Ascending aorta (tissue), 2 donors: ENCODE data around the gene SLC4A9. TPM values are rescaled to one million over a fixed set of nuclear protein-coding genes. Genes with fewer than 3 reads are reported as not detected.

Experiments used
- DNase-seq, 2 donors: peaks; one replicate each; pipeline ENCODE4 v3.0.0-alpha.2; 2019; ENCODE audit warnings: low spot score in 2 of 2
- H3K27ac ChIP-seq, 2 donors: fragments of 200-600 bp; sonication (generic); one replicate each; pipeline ENCODE4 v1.5.1; 2016 to 2017; ENCODE audit warnings: mild to moderate bottlenecking in 1 of 2
- H3K27me3 ChIP-seq: fragments of 200-600 bp; sonication (generic); one replicate; pipeline ENCODE4 v1.5.1; 2017
- H3K36me3 ChIP-seq, 2 donors: fragments of 200-600 bp; sonication (generic); one replicate each; pipeline ENCODE4 v1.5.1; 2016
- H3K4me1 ChIP-seq, 2 donors: fragments of 200-600 bp; sonication (generic); one replicate each; pipeline ENCODE4 v1.5.1; 2016 to 2017; ENCODE audit warnings: mild to moderate bottlenecking in 1 of 2
- H3K4me3 ChIP-seq, 2 donors: fragments of 200-600 bp; sonication (generic); one replicate each; pipeline ENCODE4 v1.5.1; 2016 to 2017; ENCODE audit warnings: mild to moderate bottlenecking in 1 of 2
- H3K9me3 ChIP-seq, 2 donors: fragments of 200-600 bp; sonication (generic); one replicate each; pipeline ENCODE4 v1.5.1; 2016
- intact Hi-C: fragments of 100-400 bp; cut with DNase I; formaldehyde crosslinking; loops from one replicate; pipeline ENCODE4 v1.15.1; 2023
- total RNA-seq: library from RNA; depleted of rRNA; stranded (reverse); fragments of >200 nt; gene quantifications from one replicate; pipeline ENCODE4 v1.1.0, GENCODE V29; 2016
- TF ChIP-seq, protein P1 (sequence below), 3 experiments: fragments of 200-600 bp in 2 of 3; fragments of 450-650 bp in 1 of 3; sonication (generic) in 2 of 3; IDR thresholded peaks; one replicate each; pipeline ENCODE4 v1.5.1; 2016 to 2019; ENCODE audit warnings: antibody characterized with exemption in 3 of 3, mild to moderate bottlenecking in 1 of 3, moderate library complexity in 1 of 3

Gene SLC4A9, protein sequence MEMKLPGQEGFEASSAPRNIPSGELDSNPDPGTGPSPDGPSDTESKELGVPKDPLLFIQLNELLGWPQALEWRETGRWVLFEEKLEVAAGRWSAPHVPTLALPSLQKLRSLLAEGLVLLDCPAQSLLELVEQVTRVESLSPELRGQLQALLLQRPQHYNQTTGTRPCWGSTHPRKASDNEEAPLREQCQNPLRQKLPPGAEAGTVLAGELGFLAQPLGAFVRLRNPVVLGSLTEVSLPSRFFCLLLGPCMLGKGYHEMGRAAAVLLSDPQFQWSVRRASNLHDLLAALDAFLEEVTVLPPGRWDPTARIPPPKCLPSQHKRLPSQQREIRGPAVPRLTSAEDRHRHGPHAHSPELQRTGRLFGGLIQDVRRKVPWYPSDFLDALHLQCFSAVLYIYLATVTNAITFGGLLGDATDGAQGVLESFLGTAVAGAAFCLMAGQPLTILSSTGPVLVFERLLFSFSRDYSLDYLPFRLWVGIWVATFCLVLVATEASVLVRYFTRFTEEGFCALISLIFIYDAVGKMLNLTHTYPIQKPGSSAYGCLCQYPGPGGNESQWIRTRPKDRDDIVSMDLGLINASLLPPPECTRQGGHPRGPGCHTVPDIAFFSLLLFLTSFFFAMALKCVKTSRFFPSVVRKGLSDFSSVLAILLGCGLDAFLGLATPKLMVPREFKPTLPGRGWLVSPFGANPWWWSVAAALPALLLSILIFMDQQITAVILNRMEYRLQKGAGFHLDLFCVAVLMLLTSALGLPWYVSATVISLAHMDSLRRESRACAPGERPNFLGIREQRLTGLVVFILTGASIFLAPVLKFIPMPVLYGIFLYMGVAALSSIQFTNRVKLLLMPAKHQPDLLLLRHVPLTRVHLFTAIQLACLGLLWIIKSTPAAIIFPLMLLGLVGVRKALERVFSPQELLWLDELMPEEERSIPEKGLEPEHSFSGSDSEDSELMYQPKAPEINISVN
- not detected for total RNA-seq

DNA sequence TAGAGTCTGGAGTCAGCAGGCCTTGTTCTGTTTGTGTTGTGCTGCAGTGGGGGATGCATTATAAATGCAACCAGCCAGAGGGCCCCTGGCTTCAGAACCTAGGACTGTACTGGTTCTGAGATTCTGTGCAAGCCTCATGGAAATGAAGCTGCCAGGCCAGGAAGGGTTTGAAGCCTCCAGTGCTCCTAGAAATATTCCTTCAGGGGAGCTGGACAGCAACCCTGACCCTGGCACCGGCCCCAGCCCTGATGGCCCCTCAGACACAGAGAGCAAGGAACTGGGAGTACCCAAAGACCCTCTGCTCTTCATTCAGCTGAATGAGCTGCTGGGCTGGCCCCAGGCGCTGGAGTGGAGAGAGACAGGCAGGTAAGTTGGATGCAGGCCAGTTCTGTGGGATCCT, at the start of gene SLC4A9:
Gene SLC4A9, plus strand, starts transcription at position 94 of the 400 bp plus-strand sequence. Its CDS starts 43 bp downstream, at position 137.
- DNase-seq = no peak
- Histone ChIP-seq H3K27ac (no peak within 1 kb of the TSS), H3K4me1 (peaks cover 0 to 7% of the 10 kb centered on the region in 2 donors), H3K9me3 (no peaks in the 10 kb centered on the region), H3K27me3 (no peaks in the 10 kb centered on the region), H3K36me3 (no peaks in the 10 kb centered on the region), H3K4me3 (no peak within 1 kb of the TSS)
- TF ChIP-seq, protein P1, sequence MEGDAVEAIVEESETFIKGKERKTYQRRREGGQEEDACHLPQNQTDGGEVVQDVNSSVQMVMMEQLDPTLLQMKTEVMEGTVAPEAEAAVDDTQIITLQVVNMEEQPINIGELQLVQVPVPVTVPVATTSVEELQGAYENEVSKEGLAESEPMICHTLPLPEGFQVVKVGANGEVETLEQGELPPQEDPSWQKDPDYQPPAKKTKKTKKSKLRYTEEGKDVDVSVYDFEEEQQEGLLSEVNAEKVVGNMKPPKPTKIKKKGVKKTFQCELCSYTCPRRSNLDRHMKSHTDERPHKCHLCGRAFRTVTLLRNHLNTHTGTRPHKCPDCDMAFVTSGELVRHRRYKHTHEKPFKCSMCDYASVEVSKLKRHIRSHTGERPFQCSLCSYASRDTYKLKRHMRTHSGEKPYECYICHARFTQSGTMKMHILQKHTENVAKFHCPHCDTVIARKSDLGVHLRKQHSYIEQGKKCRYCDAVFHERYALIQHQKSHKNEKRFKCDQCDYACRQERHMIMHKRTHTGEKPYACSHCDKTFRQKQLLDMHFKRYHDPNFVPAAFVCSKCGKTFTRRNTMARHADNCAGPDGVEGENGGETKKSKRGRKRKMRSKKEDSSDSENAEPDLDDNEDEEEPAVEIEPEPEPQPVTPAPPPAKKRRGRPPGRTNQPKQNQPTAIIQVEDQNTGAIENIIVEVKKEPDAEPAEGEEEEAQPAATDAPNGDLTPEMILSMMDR (IDR thresholded peaks at IDR 0.05) = no peak
- intact Hi-C loops = no loop called here

DNA sequence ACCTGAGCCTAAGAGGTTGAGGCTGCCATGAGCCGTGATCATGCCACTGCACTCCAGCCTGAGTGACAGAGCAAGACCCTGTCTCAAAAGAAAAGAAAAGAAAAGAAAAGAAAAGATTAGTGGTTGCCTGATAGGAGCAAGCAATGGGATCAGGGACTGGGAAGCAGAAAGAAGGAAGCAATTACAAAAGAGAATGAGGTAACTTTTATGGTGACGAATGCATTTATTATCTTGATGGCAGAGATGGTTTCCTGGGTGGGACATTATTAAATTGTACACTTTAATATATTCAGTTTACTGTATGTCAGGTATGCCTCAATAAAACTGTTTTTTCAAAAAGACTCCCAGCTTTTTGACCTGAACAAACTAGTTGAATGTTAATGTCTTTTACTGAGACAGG, 49.6 kb upstream of the SLC4A9 start:
- Histone ChIP-seq H3K4me3 (no peak overlapping the region), H3K4me1 (peaks cover 0 to 14% of the 10 kb centered on the region in 2 donors), H3K27ac (peak overlapping the region in 1 of 2 donors; percentile 62), H3K9me3 (no peaks in the 10 kb centered on the region), H3K27me3 (no peaks in the 10 kb centered on the region), H3K36me3 (no peaks in the 10 kb centered on the region)
- DNase-seq = no peak
- TF ChIP-seq, protein P1 (IDR thresholded peaks at IDR 0.05) = no peak
- intact Hi-C loops = no loop called here

DNA sequence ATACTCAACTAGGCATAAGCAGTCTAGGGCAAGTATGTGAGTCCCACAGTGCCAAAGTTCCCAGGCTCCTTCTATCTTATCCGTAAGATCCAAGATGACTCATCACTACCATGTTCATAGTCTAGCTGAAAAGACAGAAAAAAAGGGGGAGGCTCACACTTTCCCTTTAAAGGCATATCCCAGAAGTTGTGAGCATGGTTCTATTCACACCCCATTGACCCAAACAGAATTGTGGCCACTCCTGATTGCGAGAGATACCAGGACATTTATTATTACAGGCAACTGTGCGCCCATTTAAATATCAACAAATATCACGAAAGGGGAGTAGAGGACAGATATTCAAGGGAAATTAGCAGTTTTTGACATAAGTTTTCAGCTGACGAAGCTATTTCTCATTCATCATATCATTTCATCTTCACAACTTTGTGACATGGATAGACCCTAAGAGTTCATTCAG, 49.0 kb upstream of the SLC4A9 start:
- intact Hi-C loops = no loop called here
- Histone ChIP-seq H3K27ac (peak overlapping the region in 1 of 2 donors; percentile 62), H3K36me3 (no peaks in the 10 kb centered on the region), H3K9me3 (no peaks in the 10 kb centered on the region), H3K4me3 (no peak overlapping the region), H3K27me3 (no peaks in the 10 kb centered on the region), H3K4me1 (peaks cover 0 to 14% of the 10 kb centered on the region in 2 donors)
- peak in 1 of 2 donors; percentile 47 for DNase-seq
- TF ChIP-seq, protein P1 (IDR thresholded peaks at IDR 0.05) = no peak

DNA sequence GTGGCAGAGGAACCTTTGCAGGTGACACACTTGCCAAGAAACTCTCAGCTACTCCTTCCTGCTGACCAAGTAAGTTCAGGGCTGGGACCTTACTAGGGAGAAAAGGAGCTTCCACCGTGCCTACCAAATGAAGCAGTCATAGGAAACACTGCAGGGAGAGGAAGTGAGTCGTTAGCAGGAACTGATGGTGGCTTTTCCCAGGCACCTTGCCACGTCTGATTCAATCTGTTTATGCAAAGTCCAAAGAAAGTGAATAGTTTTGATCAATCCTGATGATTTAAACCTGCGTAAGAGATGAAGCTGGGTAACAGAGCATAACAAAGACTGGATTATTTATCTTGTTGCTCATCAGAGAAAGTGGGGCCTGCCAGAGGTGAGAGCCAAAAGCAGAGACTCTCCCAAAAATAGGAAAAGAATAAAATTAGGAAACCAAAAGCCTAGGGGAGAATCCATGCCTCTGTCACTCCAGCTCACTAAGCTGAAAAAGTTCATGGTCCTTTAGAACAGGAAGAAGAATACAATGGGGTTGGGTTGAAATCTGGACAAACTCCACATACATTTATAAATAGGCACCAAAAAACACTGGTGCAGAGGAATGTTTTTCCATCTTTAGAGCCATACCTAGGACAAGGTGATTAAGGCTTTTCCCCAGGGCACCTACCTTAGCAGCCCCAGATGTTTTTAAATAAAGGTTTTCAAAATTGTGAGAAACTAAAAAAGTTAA, 47.8 kb upstream of the SLC4A9 start:
- H3K9me3 ChIP-seq = no peaks in the 10 kb centered on the region
- H3K4me1 ChIP-seq = peaks cover 0 to 14% of the 10 kb centered on the region in 2 donors
- no peaks in the 10 kb centered on the region for H3K36me3 ChIP-seq
- H3K4me3 ChIP-seq = no peak overlapping the region
- intact Hi-C loops = no loop called here
- DNase-seq = peak in 1 of 2 donors; percentile 82
- peak overlapping the region; percentile 62 to 71 for H3K27ac ChIP-seq
- no peaks in the 10 kb centered on the region for H3K27me3 ChIP-seq
- TF ChIP-seq, protein P1 (IDR thresholded peaks at IDR 0.05) = no peak

DNA sequence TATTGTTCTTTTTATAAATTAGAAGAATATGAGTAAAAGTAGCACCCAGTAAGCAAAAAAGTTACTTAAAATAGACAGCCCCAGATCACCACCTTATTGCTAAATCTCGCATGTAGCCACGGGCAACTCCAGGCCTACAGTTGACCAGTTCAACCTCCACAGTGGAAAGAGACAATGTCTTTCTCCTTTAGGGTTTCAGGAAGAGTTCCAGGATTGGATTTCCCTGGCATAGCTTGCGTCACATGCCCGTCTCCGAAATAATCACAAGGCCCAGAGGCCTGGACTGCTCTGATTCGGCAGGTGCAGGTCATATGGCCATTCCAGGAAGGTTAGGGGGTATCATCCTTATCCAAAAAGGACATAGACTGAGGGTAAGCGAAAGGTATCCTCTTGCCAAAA, 47.2 kb upstream of the SLC4A9 start:
- no peaks in the 10 kb centered on the region for H3K36me3 ChIP-seq
- intact Hi-C loops = no loop called here

More for the DNA sequence above, 47.2 kb upstream of the SLC4A9 start:
- peak in 1 of 2 donors; percentile 31 for DNase-seq
- Histone ChIP-seq H3K9me3 (no peaks in the 10 kb centered on the region), H3K4me1 (peaks cover 0 to 14% of the 10 kb centered on the region in 2 donors), H3K4me3 (no peak overlapping the region), H3K27ac (peak overlapping the region; percentile 62 to 71), H3K27me3 (no peaks in the 10 kb centered on the region)
- TF ChIP-seq, protein P1 (IDR thresholded peaks at IDR 0.05) = no peak
